RWPE1 (cell line): Measurements from ENCODE around the gene AP1S3.
"Not testable (repeated sequence)": the region's sequence is repeated elsewhere in the genome, so short reads cannot be mapped to it uniquely, and the experiment has no call there.

Experiments
- CTCF ChIA-PET: fragments of 350-600 bp; sonication (Branson Sonifier 250); formaldehyde crosslinking; extraction: SDS; loops from one replicate; lab custom pipeline; 2021; lab: Yijun Ruan, JAX
- POLR2A ChIA-PET: fragments of 400-600 bp; formaldehyde crosslinking; extraction: SDS; loops from one replicate; lab custom pipeline; 2020; ENCODE audit warnings: antibody characterized with exemption; ENCODE audit not compliant: low non-redundant PET; lab: Yijun Ruan, JAX
- DNase-seq: peaks from one replicate; pipeline ENCODE4 v3.0.0; 2012; ENCODE audit warnings: low spot score
- H3K27ac ChIP-seq: fragments of 450-650 bp; 2 replicates; pipeline ENCODE4 v1.5.1; 2017
- CTCF ChIP-seq: fragments of 450-650 bp; conservative IDR thresholded peaks from 2 replicates; pipeline ENCODE4 v1.5.1; 2017; ENCODE audit warnings: low read depth, mild to moderate bottlenecking

The AP1S3 gene

GRCh38 chr2:223762853-223763252 is 74.5 kb downstream of the AP1S3 start:
- no peak for DNase-seq
- ChIA-PET CTCF (no interaction called here), POLR2A (no interaction called here)
- no peak for TF ChIP-seq CTCF
- no peak overlapping the region for H3K27ac ChIP-seq

- POLR2A ChIA-PET, DNase-seq: not testable (repeated sequence)
- CTCF ChIA-PET, result interaction anchor here (0.7 to 1.4 kb wide), 2 partner anchors 30 to 34 kb away, joined by 4 read pairs; no protein-coding TSS in a partner anchor
- peak overlapping the region; percentile 87 for H3K27ac ChIP-seq
Observed at GRCh38 chr2:223761746-223762145, 75.6 kb downstream of the AP1S3 start.

- ChIA-PET CTCF (interaction anchor here (0.6 to 1.4 kb wide), 4 partner anchors 10 to 33 kb away, joined by 4 to 5 read pairs (median 4); no protein-coding TSS in a partner anchor), POLR2A (no interaction called here)
- H3K27ac ChIP-seq, result peak overlapping the region; percentile 87
- DNase-seq, result peak; percentile 76
- no peak for TF ChIP-seq CTCF
Observed at GRCh38 chr2:223760838-223761502, 76.4 kb downstream of the AP1S3 start.

GRCh38 chr2:223759569-223760430 is 77.6 kb downstream of the AP1S3 start:
- ChIA-PET POLR2A (no interaction called here), CTCF (interaction anchor here (0.7 to 1.1 kb wide), 2 partner anchors 32 to 53 kb away, joined by 3 read pairs; no protein-coding TSS in a partner anchor)
- peak overlapping the region; percentile 87 for H3K27ac ChIP-seq
- TF ChIP-seq CTCF, result no peak
- peak; percentile 77 for DNase-seq

- TF ChIP-seq CTCF, result no peak
- ChIA-PET POLR2A (no interaction called here), CTCF (no interaction called here)
- DNase-seq, result no peak
- peak overlapping the region; percentile 87 for H3K27ac ChIP-seq
Observed at GRCh38 chr2:223758131-223758840, 79.1 kb downstream of the AP1S3 start.

GRCh38 chr2:223753940-223754339 is 83.4 kb downstream of the AP1S3 start:
- DNase-seq, result no peak
- POLR2A ChIA-PET, result no interaction called here
- no peak for TF ChIP-seq CTCF
- CTCF ChIA-PET, result no interaction called here
- H3K27ac ChIP-seq, result no peak overlapping the region
